T-helper 22 cell (primary cell): Measurements from ENCODE around the gene URM1.

ENCODE experiments used
- DNase-seq: peaks from one replicate; pipeline ENCODE4 v3.0.0-alpha.2; 2020; ENCODE audit warnings: low read depth

The URM1 gene

DNA sequence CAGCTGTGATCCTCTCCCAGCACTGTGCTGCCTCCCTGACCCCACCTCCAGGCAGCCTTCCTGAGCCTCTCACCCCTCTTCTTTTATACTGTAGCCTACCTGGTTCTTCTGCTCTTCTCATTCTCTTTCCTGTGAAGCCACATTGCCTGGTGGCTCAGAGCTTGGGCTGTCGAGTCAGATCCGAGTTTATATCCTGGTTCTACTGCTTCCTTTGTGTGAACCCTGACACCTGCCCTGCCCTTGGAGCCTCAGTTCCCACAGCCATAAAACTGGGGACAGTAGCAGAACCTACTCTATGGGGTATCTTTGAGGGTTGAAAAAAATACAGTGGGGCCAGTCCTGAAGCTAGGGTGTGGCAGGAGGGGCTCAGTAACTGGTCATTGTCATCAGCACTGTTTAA, 22.0 kb upstream of the URM1 start:
- no peak for DNase-seq

GRCh38 chr9:128349772-128350171, 21.4 kb upstream of the URM1 start:
- DNase-seq: no peak

- no peak for DNase-seq
Measured at GRCh38 chr9:128355451-128355850, 15.7 kb upstream of the URM1 start.

DNA sequence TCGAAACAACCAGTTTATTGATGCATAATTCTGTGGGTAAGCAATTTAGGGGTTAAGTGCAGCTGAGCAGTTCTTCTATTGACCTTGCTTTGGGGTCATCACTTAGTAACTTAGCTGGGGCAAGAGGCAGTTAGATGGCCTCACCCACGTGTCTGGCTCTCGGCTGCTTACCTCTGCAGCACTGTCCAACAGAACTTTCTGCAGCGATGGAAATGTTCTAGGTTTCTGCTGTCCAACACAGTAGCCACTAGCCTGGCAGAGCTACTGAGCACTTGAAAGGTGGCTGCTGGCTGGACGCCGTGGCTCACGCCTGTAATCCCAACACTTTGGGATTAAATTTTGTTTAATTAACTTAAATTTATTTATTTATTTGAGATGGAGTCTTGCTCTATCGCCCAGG, 13.1 kb upstream of the URM1 start:
- DNase-seq: no peak

DNA sequence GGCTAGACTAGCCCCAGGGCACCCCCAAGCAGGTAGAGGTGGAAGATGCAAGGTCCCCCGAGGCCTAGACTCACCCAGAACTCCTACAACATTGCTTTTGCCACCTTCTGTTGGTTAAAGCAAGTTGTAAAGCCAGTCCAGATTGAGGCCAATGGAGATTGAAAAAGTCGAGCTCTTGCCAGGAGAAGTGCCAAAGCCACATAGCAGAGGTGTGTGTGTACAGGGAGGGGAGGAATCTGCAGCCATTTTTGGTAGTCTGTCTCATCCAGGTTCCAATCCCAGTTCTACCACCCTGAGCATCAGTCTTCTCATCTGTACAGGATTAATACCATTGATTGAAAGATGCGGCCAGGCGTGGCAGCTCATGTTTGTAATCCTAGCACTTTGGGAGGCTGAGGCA, 12.3 kb upstream of the URM1 start:
- no peak for DNase-seq

DNA sequence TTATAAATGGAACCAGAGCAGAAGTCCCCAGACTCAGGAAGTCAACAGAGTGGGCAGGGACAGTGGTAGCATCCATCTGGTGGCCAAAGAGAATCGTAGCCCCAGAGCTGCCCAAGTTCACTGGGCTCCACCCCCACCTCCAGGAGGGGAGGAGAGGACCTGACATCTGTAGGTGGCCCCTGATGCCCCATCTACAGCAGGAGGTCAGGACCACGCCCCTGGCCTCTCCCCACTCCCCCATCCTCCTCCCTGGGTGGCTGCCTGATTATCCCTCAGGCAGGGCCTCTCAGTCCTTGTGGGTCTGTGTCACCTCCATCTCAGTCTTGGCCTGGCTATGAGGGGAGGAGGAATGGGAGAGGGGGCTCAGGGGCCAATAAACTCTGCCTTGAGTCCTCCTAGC, 10.3 kb upstream of the URM1 start:
- no peak for DNase-seq

DNA sequence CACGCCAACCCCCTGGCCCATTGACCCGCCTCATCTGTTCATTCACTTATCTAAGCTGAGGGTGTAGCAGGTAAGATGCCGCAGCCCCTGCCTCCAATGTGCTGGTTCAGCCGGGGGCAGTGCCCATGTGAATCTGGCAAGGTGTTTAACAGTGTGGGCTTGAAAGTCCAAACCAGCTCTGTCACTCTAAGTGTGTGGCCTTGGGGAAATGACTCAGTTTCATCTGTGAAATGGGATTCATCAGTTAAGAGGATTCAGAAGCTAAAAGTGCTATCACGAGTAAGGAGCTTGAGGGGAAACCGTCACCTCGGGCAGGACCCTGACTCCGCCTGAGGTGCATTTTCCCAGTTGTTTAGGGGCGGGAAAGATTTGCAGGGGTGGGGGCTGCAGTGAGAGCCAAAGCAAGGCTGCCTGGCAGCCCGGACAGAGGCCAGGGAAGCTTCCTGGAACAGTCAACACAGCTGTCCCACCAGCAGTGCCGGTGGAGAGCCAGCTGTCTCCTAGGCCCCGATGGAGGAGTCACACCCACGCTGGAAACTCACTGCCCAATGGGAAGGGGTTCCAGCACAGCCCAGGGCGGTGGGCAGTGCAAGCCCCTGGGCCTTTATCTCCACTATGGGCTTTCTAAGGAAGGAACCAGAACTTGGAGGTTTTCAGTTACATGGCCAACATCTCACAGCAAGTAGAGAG, 9.7 kb upstream of the URM1 start:
- DNase-seq: no peak

- DNase-seq: peak; percentile 33
Measured at GRCh38 chr9:128361986-128362646, 9.1 kb upstream of the URM1 start.

DNA sequence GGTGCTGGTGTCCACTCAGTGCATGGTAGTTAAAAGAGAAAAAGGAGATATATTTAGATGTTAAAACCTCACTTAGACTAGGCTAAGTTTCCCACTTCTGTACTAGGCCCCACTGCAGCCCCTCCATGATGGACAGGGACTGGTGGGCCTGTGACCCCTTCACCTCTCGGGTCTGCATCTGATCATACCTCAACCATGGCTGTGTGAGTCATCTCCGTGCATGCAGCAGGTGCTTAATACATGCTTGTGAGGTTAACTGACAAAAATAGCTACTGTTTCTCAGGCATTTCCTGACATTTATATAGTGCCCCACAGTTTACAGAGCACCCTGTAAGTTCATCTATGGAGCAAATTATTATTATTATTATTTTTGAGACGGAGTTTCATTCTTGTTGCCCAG, 8.4 kb upstream of the URM1 start:
- no peak for DNase-seq

GRCh38 chr9:128365525-128365924, 5.6 kb upstream of the URM1 start:
- DNase-seq: no peak

- DNase-seq: no peak
Measured at GRCh38 chr9:128369024-128369706, 2.0 kb upstream of the URM1 start.

- no peak for DNase-seq
Measured at GRCh38 chr9:128370367-128370751, 815 bp upstream of the URM1 start.

- DNase-seq: no peak
Measured at GRCh38 chr9:128371630-128372117, 500 bp downstream of the URM1 start.

GRCh38 chr9:128372188-128372641, 1.0 kb downstream of the URM1 start:
- no peak for DNase-seq

DNA sequence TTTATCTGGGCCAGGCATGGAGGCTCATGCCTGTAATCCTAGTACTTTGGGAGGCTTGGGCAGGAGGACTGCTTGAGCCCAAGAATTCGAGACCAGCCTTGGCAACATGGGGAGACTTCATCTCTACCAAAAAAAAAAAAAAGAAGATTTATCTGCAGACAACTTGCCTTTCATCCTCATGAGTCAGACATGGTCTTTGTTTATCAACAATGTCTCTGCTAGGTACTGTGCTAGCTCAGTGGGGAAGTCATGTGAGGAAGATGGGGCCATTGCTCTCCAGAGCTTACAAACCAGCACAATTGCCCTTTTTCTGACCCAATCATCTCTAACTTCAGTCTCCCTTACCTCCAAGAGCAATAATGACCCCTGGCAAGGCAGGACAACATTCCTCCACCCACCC, 1.6 kb downstream of the URM1 start:
- no peak for DNase-seq

GRCh38 chr9:128374221-128374675, 3.1 kb downstream of the URM1 start:
- no peak for DNase-seq

GRCh38 chr9:128375865-128376264, 4.7 kb downstream of the URM1 start:
- no peak for DNase-seq

GRCh38 chr9:128382261-128382660, 11.1 kb downstream of the URM1 start:
- no peak for DNase-seq

DNA sequence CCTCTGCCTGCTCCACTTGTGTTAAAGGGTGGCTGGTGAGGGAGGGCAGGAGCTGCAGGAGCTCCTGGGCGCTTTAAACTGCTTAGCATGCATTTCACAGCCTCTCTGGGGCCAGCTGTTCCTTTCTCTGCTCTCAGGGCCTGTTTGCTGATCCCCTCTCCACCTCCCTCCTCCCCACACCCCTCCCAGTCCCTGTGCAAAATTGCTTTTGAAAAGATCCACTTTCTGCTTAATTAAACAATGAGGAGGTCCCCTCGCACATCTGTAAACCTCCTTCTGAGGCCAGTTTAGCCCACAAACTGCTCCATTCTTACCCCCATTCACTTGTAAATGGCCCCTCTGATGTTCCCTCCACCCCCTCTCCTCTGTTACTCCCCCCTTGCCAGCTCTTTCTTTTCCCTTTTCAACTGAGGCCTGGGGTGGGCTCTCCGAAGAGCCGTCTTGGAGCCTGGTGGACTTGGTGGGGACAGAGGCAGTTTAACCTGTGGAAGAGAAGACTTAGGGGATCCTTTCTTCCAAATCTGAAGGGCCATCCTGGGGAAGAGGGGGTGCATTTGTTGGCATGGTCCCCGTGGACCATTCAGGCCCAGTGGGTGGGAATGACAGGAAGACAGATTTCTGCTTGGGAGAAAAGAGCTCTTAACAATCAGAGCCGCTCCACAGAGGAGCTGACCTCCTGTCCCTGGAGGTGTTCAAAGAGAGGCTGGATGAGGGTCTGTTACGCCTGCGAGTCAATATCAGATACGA, 12.0 kb downstream of the URM1 start:
- no peak for DNase-seq

DNA sequence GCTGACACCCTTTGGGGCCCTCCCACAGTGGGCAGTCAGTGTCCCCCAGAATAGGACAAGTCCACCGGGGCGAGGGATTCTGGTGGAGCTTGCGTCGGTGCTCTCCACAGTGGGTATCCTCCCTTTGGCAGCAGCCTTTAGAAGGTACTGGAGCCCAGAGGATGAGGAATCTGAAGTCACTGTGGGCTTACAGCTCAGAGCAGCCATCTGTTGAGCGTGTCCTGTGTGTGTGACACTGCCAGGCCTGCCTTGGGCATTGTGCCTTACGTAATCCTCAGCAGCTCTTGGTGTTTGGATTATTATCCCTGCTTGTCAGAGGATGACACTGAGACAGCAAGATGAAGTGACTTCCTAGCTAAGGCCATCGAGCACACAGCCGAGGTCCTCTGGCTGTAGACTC, 12.6 kb downstream of the URM1 start:
- DNase-seq: no peak

- DNase-seq: no peak
Measured at GRCh38 chr9:128384801-128385495, 13.8 kb downstream of the URM1 start.
